ENCODE data around the gene SETMAR. TPM values are rescaled to one million over a fixed set of nuclear protein-coding genes. Genes with fewer than 3 reads are reported as not detected.

Gene SETMAR
- total RNA-seq, 1 donor from 2014 or later, result 15.3 TPM

GRCh38 chr3:4356546-4357410 lies 53.6 kb downstream of the SETMAR start:
- Mint-ChIP-seq H3K36me3 (ENCODE audit: low read depth, unreplicated experiment) (no peaks in the 10 kb centered on the region), H3K9me3 (ENCODE audit: unreplicated experiment) (no peaks in the 10 kb centered on the region), H3K27ac (ENCODE audit: unreplicated experiment) (no peak overlapping the region), H3K4me1 (ENCODE audit: unreplicated experiment) (peaks cover 3% of the 10 kb centered on the region), H3K4me3 (ENCODE audit: unreplicated experiment) (no peak overlapping the region), H3K27me3 (ENCODE audit: unreplicated experiment) (peaks cover 1% of the 10 kb centered on the region)
- no peak for DNase-seq (ENCODE audit: low spot score)
- TF ChIP-seq CTCF (IDR thresholded peaks at IDR 0.05; ENCODE audit: unreplicated experiment), result no peak

- no peak overlapping the region for H3K27ac Mint-ChIP-seq (ENCODE audit: unreplicated experiment)
- DNase-seq (ENCODE audit: low spot score), result no peak
Observed at GRCh38 chr3:4358273-4358672, 55.1 kb downstream of the SETMAR start.

GRCh38 chr3:4359805-4360502 lies 56.8 kb downstream of the SETMAR start:
- H3K36me3 Mint-ChIP-seq (ENCODE audit: low read depth, unreplicated experiment), result peaks cover 5% of the 10 kb centered on the region
- H3K9me3 Mint-ChIP-seq (ENCODE audit: unreplicated experiment), result no peaks in the 10 kb centered on the region
- H3K27me3 Mint-ChIP-seq (ENCODE audit: unreplicated experiment), result no peaks in the 10 kb centered on the region
- no peak overlapping the region for H3K27ac Mint-ChIP-seq (ENCODE audit: unreplicated experiment)
- no peak for TF ChIP-seq CTCF (IDR thresholded peaks at IDR 0.05; ENCODE audit: unreplicated experiment)
- DNase-seq (ENCODE audit: low spot score), result no peak
- peaks cover 7% of the 10 kb centered on the region for H3K4me1 Mint-ChIP-seq (ENCODE audit: unreplicated experiment)
- no peak overlapping the region for H3K4me3 Mint-ChIP-seq (ENCODE audit: unreplicated experiment)

More at GRCh38 chr3:4358273-4358672, 55.1 kb downstream of the SETMAR start:
- peaks cover 1% of the 10 kb centered on the region for H3K27me3 Mint-ChIP-seq (ENCODE audit: unreplicated experiment)
- no peaks in the 10 kb centered on the region for H3K9me3 Mint-ChIP-seq (ENCODE audit: unreplicated experiment)
- H3K36me3 Mint-ChIP-seq (ENCODE audit: low read depth, unreplicated experiment), result peaks cover 5% of the 10 kb centered on the region
- TF ChIP-seq CTCF (IDR thresholded peaks at IDR 0.05; ENCODE audit: unreplicated experiment), result no peak
- peaks cover 3% of the 10 kb centered on the region for H3K4me1 Mint-ChIP-seq (ENCODE audit: unreplicated experiment)
- no peak overlapping the region for H3K4me3 Mint-ChIP-seq (ENCODE audit: unreplicated experiment)

GRCh38 chr3:4360817-4361216 lies 57.6 kb downstream of the SETMAR start:
- peaks cover 5% of the 10 kb centered on the region for H3K36me3 Mint-ChIP-seq (ENCODE audit: low read depth, unreplicated experiment)
- peaks cover 4% of the 10 kb centered on the region for H3K4me1 Mint-ChIP-seq (ENCODE audit: unreplicated experiment)
- H3K4me3 Mint-ChIP-seq (ENCODE audit: unreplicated experiment), result no peak overlapping the region
- no peak for DNase-seq (ENCODE audit: low spot score)
- H3K27ac Mint-ChIP-seq (ENCODE audit: unreplicated experiment), result no peak overlapping the region
- no peak for TF ChIP-seq CTCF (IDR thresholded peaks at IDR 0.05; ENCODE audit: unreplicated experiment)
- H3K9me3 Mint-ChIP-seq (ENCODE audit: unreplicated experiment), result no peaks in the 10 kb centered on the region
- H3K27me3 Mint-ChIP-seq (ENCODE audit: unreplicated experiment), result no peaks in the 10 kb centered on the region

GRCh38 chr3:4362523-4362922 lies 59.4 kb downstream of the SETMAR start:
- no peak for DNase-seq (ENCODE audit: low spot score)
- H3K27ac Mint-ChIP-seq (ENCODE audit: unreplicated experiment), result no peak overlapping the region
- no peak for TF ChIP-seq CTCF (IDR thresholded peaks at IDR 0.05; ENCODE audit: unreplicated experiment)
- H3K4me3 Mint-ChIP-seq (ENCODE audit: unreplicated experiment), result no peak overlapping the region
- H3K27me3 Mint-ChIP-seq (ENCODE audit: unreplicated experiment), result no peaks in the 10 kb centered on the region
- H3K9me3 Mint-ChIP-seq (ENCODE audit: unreplicated experiment), result no peaks in the 10 kb centered on the region
- H3K36me3 Mint-ChIP-seq (ENCODE audit: low read depth, unreplicated experiment), result peaks cover 5% of the 10 kb centered on the region
- H3K4me1 Mint-ChIP-seq (ENCODE audit: unreplicated experiment), result peaks cover 4% of the 10 kb centered on the region
